HL-60 (cell line): ENCODE measurements around the gene SHISA3.
A peak's percentile ranks its signal among the peaks of the same experiment; 100 is the strongest.

Experiments used
- DNase-seq, 2 experiments: peaks; one replicate each; pipeline ENCODE4 v3.0.0-alpha.2; 2010 to 2020; ENCODE audit warnings: low read depth in 1 of 2, low spot score in 1 of 2
- H3K27ac ChIP-seq: fragments of 250-450 bp; sonication (Bioruptor Pico); replicated peaks from 2 replicates; pipeline ENCODE4 v1.5.1; 2020; ENCODE audit warnings: mild to moderate bottlenecking, moderate library complexity
- H3K27me3 ChIP-seq: fragments of 250-450 bp; sonication (Bioruptor Pico); 2 replicates; pipeline ENCODE4 v1.5.1; 2021; ENCODE audit warnings: mild to moderate bottlenecking, moderate library complexity; ENCODE audit not compliant: insufficient read depth, poor library complexity, severe bottlenecking
- H3K4me3 ChIP-seq: replicated peaks from 2 replicates; pipeline ENCODE4 v1.5.1; 2011; ENCODE audit warnings: mild to moderate bottlenecking, control low read depth, low read length; ENCODE audit not compliant: insufficient read depth
- CTCF ChIP-seq: IDR thresholded peaks from one replicate; pipeline ENCODE4 v1.5.1; 2011; ENCODE audit warnings: low read length, control low read depth, inconsistent platforms; ENCODE audit not compliant: insufficient read depth
- GABPA ChIP-seq: IDR thresholded peaks from 2 replicates; pipeline ENCODE4 v1.6.1; 2012; ENCODE audit warnings: low read depth
- POLR2AphosphoS5 ChIP-seq: IDR thresholded peaks from 2 replicates; pipeline ENCODE4 v1.6.1; 2012; ENCODE audit warnings: low read depth
- REST ChIP-seq: IDR thresholded peaks from 2 replicates; pipeline ENCODE4 v1.6.1; 2012; ENCODE audit warnings: low read depth; ENCODE audit not compliant: insufficient replicate concordance
- SPI1 ChIP-seq: IDR thresholded peaks from 2 replicates; pipeline ENCODE4 v1.6.1; 2012; ENCODE audit warnings: low read depth, mild to moderate bottlenecking, borderline replicate concordance

SHISA3 gene

GRCh38 chr4:42391355-42391664 lies 6.0 kb upstream of the SHISA3 start:
- no peak overlapping the region for H3K27ac ChIP-seq
- peaks cover 13% of the 10 kb centered on the region for H3K27me3 ChIP-seq
- no peak for DNase-seq
- no peak overlapping the region for H3K4me3 ChIP-seq
- TF ChIP-seq POLR2AphosphoS5: no peak
- TF ChIP-seq CTCF: no peak
- TF ChIP-seq GABPA: no peak
- TF ChIP-seq REST: no peak
- no peak for TF ChIP-seq SPI1

- DNase-seq: no peak
- Histone ChIP-seq H3K27me3 (peaks cover 19% of the 10 kb centered on the region), H3K27ac (no peak overlapping the region), H3K4me3 (no peak overlapping the region)
- TF ChIP-seq SPI1: no peak
- TF ChIP-seq CTCF: no peak
- TF ChIP-seq POLR2AphosphoS5: no peak
- TF ChIP-seq GABPA: no peak
- TF ChIP-seq REST: no peak
Measured at GRCh38 chr4:42391981-42392380, 5.3 kb upstream of the SHISA3 start.

GRCh38 chr4:42392436-42392835 lies 4.9 kb upstream of the SHISA3 start:
- Histone ChIP-seq H3K27ac (no peak overlapping the region), H3K27me3 (peaks cover 24% of the 10 kb centered on the region), H3K4me3 (no peak overlapping the region)
- no peak for DNase-seq
- no peak for TF ChIP-seq GABPA
- no peak for TF ChIP-seq POLR2AphosphoS5
- no peak for TF ChIP-seq REST
- TF ChIP-seq CTCF: no peak
- TF ChIP-seq SPI1: peak; percentile 71
